ENCODE results near the gene NFATC2.
"Not testable (repeated sequence)": the region's sequence is repeated elsewhere in the genome, so short reads cannot be mapped to it uniquely, and the experiment has no call there.

Gene NFATC2

GRCh38 chr20:51569815-51570738 lies 27.6 kb upstream of the NFATC2 start:
- H3K4me3 ChIP-seq (ENCODE audit: low read depth in 1 of 5, low read length in 5 of 5): no peak overlapping the region
- H3K9me3 ChIP-seq (ENCODE audit: control insufficient read depth in 5 of 5, low read length in 5 of 5): peaks cover 0 to 8% (median 4%) of the 10 kb centered on the region in 5 donors
- peaks cover 3 to 31% (median 22%) of the 10 kb centered on the region in 5 donors for H3K27me3 ChIP-seq (ENCODE audit: control insufficient read depth in 5 of 5, insufficient read depth in 4 of 5, low read length in 5 of 5)
- no peaks in the 10 kb centered on the region for H3K36me3 ChIP-seq (ENCODE audit: control insufficient read depth in 5 of 5, insufficient read depth in 5 of 5, low read length in 5 of 5)
- H3K9ac ChIP-seq (ENCODE audit: low read length in 5 of 5): no peak overlapping the region
- no peak overlapping the region for H3K27ac ChIP-seq (ENCODE audit: low read depth, low read length)
- H3K4me1 ChIP-seq (ENCODE audit: control insufficient read depth in 5 of 5, insufficient read depth in 5 of 5, low read length in 5 of 5): peaks cover 0 to 7% (median 5%) of the 10 kb centered on the region in 5 donors

GRCh38 chr20:51568533-51568932 lies 26.0 kb upstream of the NFATC2 start:
- H3K9me3 ChIP-seq (ENCODE audit: control insufficient read depth in 5 of 5, low read length in 5 of 5); H3K4me3 ChIP-seq (ENCODE audit: low read depth in 1 of 5, low read length in 5 of 5); H3K36me3 ChIP-seq (ENCODE audit: control insufficient read depth in 5 of 5, insufficient read depth in 5 of 5, low read length in 5 of 5); H3K27ac ChIP-seq (ENCODE audit: low read depth, low read length); H3K9ac ChIP-seq (ENCODE audit: low read length in 5 of 5): not testable (repeated sequence)
- Histone ChIP-seq H3K27me3 (ENCODE audit: control insufficient read depth in 5 of 5, insufficient read depth in 4 of 5, low read length in 5 of 5) (peaks cover 3 to 36% (median 27%) of the 10 kb centered on the region in 5 donors), H3K4me1 (ENCODE audit: control insufficient read depth in 5 of 5, insufficient read depth in 5 of 5, low read length in 5 of 5) (peaks cover 3 to 15% (median 13%) of the 10 kb centered on the region in 5 donors)

- Histone ChIP-seq H3K9me3 (ENCODE audit: control insufficient read depth in 5 of 5, low read length in 5 of 5) (no peaks in the 10 kb centered on the region), H3K4me1 (ENCODE audit: control insufficient read depth in 5 of 5, insufficient read depth in 5 of 5, low read length in 5 of 5) (peaks cover 5 to 24% (median 22%) of the 10 kb centered on the region in 5 donors), H3K4me3 (ENCODE audit: low read depth in 1 of 5, low read length in 5 of 5) (no peak overlapping the region), H3K36me3 (ENCODE audit: control insufficient read depth in 5 of 5, insufficient read depth in 5 of 5, low read length in 5 of 5) (no peaks in the 10 kb centered on the region), H3K27ac (ENCODE audit: low read depth, low read length) (no peak overlapping the region), H3K9ac (ENCODE audit: low read length in 5 of 5) (no peak overlapping the region), H3K27me3 (ENCODE audit: control insufficient read depth in 5 of 5, insufficient read depth in 4 of 5, low read length in 5 of 5) (peaks cover 3 to 38% (median 27%) of the 10 kb centered on the region in 5 donors)
These were observed 25.1 kb upstream of the NFATC2 start for GRCh38 chr20:51567622-51568021.

GRCh38 chr20:51566594-51566993 lies 24.1 kb upstream of the NFATC2 start:
- no peaks in the 10 kb centered on the region for H3K36me3 ChIP-seq (ENCODE audit: control insufficient read depth in 5 of 5, insufficient read depth in 5 of 5, low read length in 5 of 5)
- peaks cover 5 to 40% (median 31%) of the 10 kb centered on the region in 5 donors for H3K27me3 ChIP-seq (ENCODE audit: control insufficient read depth in 5 of 5, insufficient read depth in 4 of 5, low read length in 5 of 5)
- H3K4me1 ChIP-seq (ENCODE audit: control insufficient read depth in 5 of 5, insufficient read depth in 5 of 5, low read length in 5 of 5): peaks cover 5 to 34% (median 31%) of the 10 kb centered on the region in 5 donors
- H3K4me3 ChIP-seq (ENCODE audit: low read depth in 1 of 5, low read length in 5 of 5): no peak overlapping the region
- H3K9me3 ChIP-seq (ENCODE audit: control insufficient read depth in 5 of 5, low read length in 5 of 5): no peaks in the 10 kb centered on the region
- no peak overlapping the region for H3K9ac ChIP-seq (ENCODE audit: low read length in 5 of 5)
- no peak overlapping the region for H3K27ac ChIP-seq (ENCODE audit: low read depth, low read length)

GRCh38 chr20:51565298-51566144 lies 23.0 kb upstream of the NFATC2 start:
- Histone ChIP-seq H3K9ac (ENCODE audit: low read length in 5 of 5) (no peak overlapping the region), H3K9me3 (ENCODE audit: control insufficient read depth in 5 of 5, low read length in 5 of 5) (no peaks in the 10 kb centered on the region), H3K27me3 (ENCODE audit: control insufficient read depth in 5 of 5, insufficient read depth in 4 of 5, low read length in 5 of 5) (peaks cover 8 to 41% (median 34%) of the 10 kb centered on the region in 5 donors), H3K4me3 (ENCODE audit: low read depth in 1 of 5, low read length in 5 of 5) (no peak overlapping the region), H3K36me3 (ENCODE audit: control insufficient read depth in 5 of 5, insufficient read depth in 5 of 5, low read length in 5 of 5) (no peaks in the 10 kb centered on the region), H3K27ac (ENCODE audit: low read depth, low read length) (no peak overlapping the region), H3K4me1 (ENCODE audit: control insufficient read depth in 5 of 5, insufficient read depth in 5 of 5, low read length in 5 of 5) (peaks cover 5 to 41% (median 39%) of the 10 kb centered on the region in 5 donors)

- peaks cover 5 to 42% (median 41%) of the 10 kb centered on the region in 5 donors for H3K4me1 ChIP-seq (ENCODE audit: control insufficient read depth in 5 of 5, insufficient read depth in 5 of 5, low read length in 5 of 5)
- peak overlapping the region; percentile 90 for H3K27ac ChIP-seq (ENCODE audit: low read depth, low read length)
- H3K9me3 ChIP-seq (ENCODE audit: control insufficient read depth in 5 of 5, low read length in 5 of 5): no peaks in the 10 kb centered on the region
- H3K27me3 ChIP-seq (ENCODE audit: control insufficient read depth in 5 of 5, insufficient read depth in 4 of 5, low read length in 5 of 5): peaks cover 14 to 44% (median 38%) of the 10 kb centered on the region in 5 donors
- H3K4me3 ChIP-seq (ENCODE audit: low read depth in 1 of 5, low read length in 5 of 5): peak overlapping the region; percentile 29 to 94 (median 90)
- H3K9ac ChIP-seq (ENCODE audit: low read length in 5 of 5): peak overlapping the region in 3 of 5 donors; percentile 0 to 72 (median 66)
- no peaks in the 10 kb centered on the region for H3K36me3 ChIP-seq (ENCODE audit: control insufficient read depth in 5 of 5, insufficient read depth in 5 of 5, low read length in 5 of 5)
These were observed 21.2 kb upstream of the NFATC2 start for GRCh38 chr20:51563486-51564332.

- H3K27ac ChIP-seq (ENCODE audit: low read depth, low read length): peak overlapping the region; percentile 90
- no peaks in the 10 kb centered on the region for H3K9me3 ChIP-seq (ENCODE audit: control insufficient read depth in 5 of 5, low read length in 5 of 5)
- H3K9ac ChIP-seq (ENCODE audit: low read length in 5 of 5): peak overlapping the region in 4 of 5 donors; percentile 40 to 77 (median 69)
- H3K36me3 ChIP-seq (ENCODE audit: control insufficient read depth in 5 of 5, insufficient read depth in 5 of 5, low read length in 5 of 5): no peaks in the 10 kb centered on the region
- H3K4me1 ChIP-seq (ENCODE audit: control insufficient read depth in 5 of 5, insufficient read depth in 5 of 5, low read length in 5 of 5): peaks cover 5 to 42% (median 41%) of the 10 kb centered on the region in 5 donors
- peak overlapping the region; percentile 29 to 94 (median 90) for H3K4me3 ChIP-seq (ENCODE audit: low read depth in 1 of 5, low read length in 5 of 5)
- H3K27me3 ChIP-seq (ENCODE audit: control insufficient read depth in 5 of 5, insufficient read depth in 4 of 5, low read length in 5 of 5): peaks cover 14 to 43% (median 38%) of the 10 kb centered on the region in 5 donors
These were observed 20.6 kb upstream of the NFATC2 start for GRCh38 chr20:51563174-51563485.

GRCh38 chr20:51562332-51563173 lies 20.0 kb upstream of the NFATC2 start:
- Histone ChIP-seq H3K27me3 (ENCODE audit: control insufficient read depth in 5 of 5, insufficient read depth in 4 of 5, low read length in 5 of 5) (peaks cover 14 to 41% (median 38%) of the 10 kb centered on the region in 5 donors), H3K36me3 (ENCODE audit: control insufficient read depth in 5 of 5, insufficient read depth in 5 of 5, low read length in 5 of 5) (no peaks in the 10 kb centered on the region), H3K4me3 (ENCODE audit: low read depth in 1 of 5, low read length in 5 of 5) (peak overlapping the region; percentile 85 to 94 (median 90)), H3K9ac (ENCODE audit: low read length in 5 of 5) (peak overlapping the region in 4 of 5 donors; percentile 63 to 77 (median 69)), H3K27ac (ENCODE audit: low read depth, low read length) (peak overlapping the region; percentile 90), H3K9me3 (ENCODE audit: control insufficient read depth in 5 of 5, low read length in 5 of 5) (no peaks in the 10 kb centered on the region), H3K4me1 (ENCODE audit: control insufficient read depth in 5 of 5, insufficient read depth in 5 of 5, low read length in 5 of 5) (peaks cover 5 to 42% (median 41%) of the 10 kb centered on the region in 5 donors)

GRCh38 chr20:51562027-51562331 lies 19.5 kb upstream of the NFATC2 start:
- peak overlapping the region; percentile 80 to 94 (median 90) for H3K4me3 ChIP-seq (ENCODE audit: low read depth in 1 of 5, low read length in 5 of 5)
- H3K27ac ChIP-seq (ENCODE audit: low read depth, low read length): peak overlapping the region; percentile 90
- H3K27me3 ChIP-seq (ENCODE audit: control insufficient read depth in 5 of 5, insufficient read depth in 4 of 5, low read length in 5 of 5): peaks cover 14 to 42% (median 38%) of the 10 kb centered on the region in 5 donors
- peak overlapping the region in 4 of 5 donors; percentile 63 to 77 (median 69) for H3K9ac ChIP-seq (ENCODE audit: low read length in 5 of 5)
- no peaks in the 10 kb centered on the region for H3K9me3 ChIP-seq (ENCODE audit: control insufficient read depth in 5 of 5, low read length in 5 of 5)
- peaks cover 5 to 42% (median 41%) of the 10 kb centered on the region in 5 donors for H3K4me1 ChIP-seq (ENCODE audit: control insufficient read depth in 5 of 5, insufficient read depth in 5 of 5, low read length in 5 of 5)
- no peaks in the 10 kb centered on the region for H3K36me3 ChIP-seq (ENCODE audit: control insufficient read depth in 5 of 5, insufficient read depth in 5 of 5, low read length in 5 of 5)
